CD4-positive, alpha-beta T cell (primary cell): ENCODE measurements around the gene TRMT44. TPM values are rescaled to one million over a fixed set of nuclear protein-coding genes. Genes with fewer than 3 reads are reported as not detected.

ENCODE experiments used
- ATAC-seq: fragments of 200-7000 bp; cut with Tn5 transposase; one replicate; pipeline ENCODE4 v1.10.0; 2022; ENCODE audit warnings: mild to moderate bottlenecking; ENCODE audit not compliant: poor library complexity
- CTCF ChIA-PET: fragments of 350-600 bp; sonication (Branson Sonifier 250); formaldehyde crosslinking; loops from one replicate; lab custom pipeline; 2021; ENCODE audit warnings: antibody characterized with exemption, inconsistent platforms; lab: Charles Lee
- POLR2A ChIA-PET: fragments of 350-600 bp; sonication (Branson Sonifier 250); formaldehyde crosslinking; loops from one replicate; lab custom pipeline; 2021; ENCODE audit warnings: antibody characterized with exemption, inconsistent platforms; lab: Charles Lee
- DNase-seq, 14 experiments: peaks; one replicate each; pipeline ENCODE4 v3.0.0-alpha.2; 2013 to 2020; ENCODE audit warnings: mixed read lengths in 2 of 14
- H3K27ac ChIP-seq, 2 donors: one replicate each; pipeline versions ENCODE4 v1.5.1 to v1.7.0; 2013; ENCODE audit warnings: low read length in 2 of 2, low read depth in 1 of 2, mild to moderate bottlenecking in 1 of 2
- H3K27me3 ChIP-seq, 2 experiments: 1 replicate in 1 of 2; 2 replicates in 1 of 2; pipeline versions ENCODE4 v1.6.1 to v1.7.0; 2013; ENCODE audit warnings: low read length in 2 of 2, control low read depth in 1 of 2, mild to moderate bottlenecking in 1 of 2, moderate library complexity in 1 of 2; ENCODE audit not compliant: insufficient read depth in 2 of 2, control insufficient read depth in 1 of 2
- H3K36me3 ChIP-seq: one replicate; pipeline ENCODE4 v1.6.1; 2013; ENCODE audit warnings: low read length, control low read depth; ENCODE audit not compliant: insufficient read depth
- H3K4me1 ChIP-seq: one replicate; pipeline ENCODE4 v1.6.1; 2013; ENCODE audit warnings: low read length, control low read depth; ENCODE audit not compliant: insufficient read depth
- H3K4me3 ChIP-seq: one replicate; pipeline ENCODE4 v1.5.1; 2013; ENCODE audit warnings: mild to moderate bottlenecking, low read length, moderate library complexity
- H3K9me3 ChIP-seq, 2 experiments: 1 replicate in 1 of 2; 2 replicates in 1 of 2; pipeline versions ENCODE4 v1.6.1 to v1.7.0; 2013; ENCODE audit warnings: low read length in 2 of 2, mild to moderate bottlenecking in 2 of 2, control low read depth in 1 of 2, moderate library complexity in 1 of 2; ENCODE audit not compliant: control insufficient read depth in 1 of 2, insufficient read depth in 1 of 2
- H3K27ac Mint-ChIP-seq: one replicate; pipeline ENCODE4 v1.8.0; 2020; ENCODE audit warnings: mixed read lengths
- H3K27me3 Mint-ChIP-seq: one replicate; pipeline ENCODE4 v1.8.0; 2021; ENCODE audit warnings: mixed read lengths
- H3K36me3 Mint-ChIP-seq: one replicate; pipeline ENCODE4 v1.8.0; 2021; ENCODE audit warnings: low read depth, mixed read lengths
- H3K4me1 Mint-ChIP-seq: one replicate; pipeline ENCODE4 v1.8.0; 2021; ENCODE audit warnings: low read depth, mixed read lengths
- H3K4me3 Mint-ChIP-seq: one replicate; pipeline ENCODE4 v1.8.0; 2020; ENCODE audit warnings: mild to moderate bottlenecking, mixed read lengths
- H3K9me3 Mint-ChIP-seq: one replicate; pipeline ENCODE4 v1.8.0; 2020; ENCODE audit warnings: mixed read lengths
- intact Hi-C, 2 experiments: fragments of 100-400 bp; cut with DNase I in 1 of 2; cut with micrococcal nuclease in 1 of 2; formaldehyde crosslinking; loops; one replicate each; pipeline versions ENCODE4 v1.15.1 to v1.9.0; 2023 to 2025; cut with DNase I, micrococcal nuclease
- total RNA-seq, 174 experiments: library from RNA in 2 of 174; stranded (reverse) in 2 of 174; gene quantifications; one replicate each; pipeline ENCODE4 v1.2.3 and lab custom pipeline; 2021 to 2026
- TF ChIP-seq, protein P1 (sequence below): fragments of 200-600 bp; IDR thresholded peaks from one replicate; pipeline ENCODE4 v1.8.0; 2022; ENCODE audit warnings: antibody characterized with exemption, mild to moderate bottlenecking

Gene TRMT44
- total RNA-seq, 2 experiments from 2014 or later = 25.6 to 29.2 TPM

DNA sequence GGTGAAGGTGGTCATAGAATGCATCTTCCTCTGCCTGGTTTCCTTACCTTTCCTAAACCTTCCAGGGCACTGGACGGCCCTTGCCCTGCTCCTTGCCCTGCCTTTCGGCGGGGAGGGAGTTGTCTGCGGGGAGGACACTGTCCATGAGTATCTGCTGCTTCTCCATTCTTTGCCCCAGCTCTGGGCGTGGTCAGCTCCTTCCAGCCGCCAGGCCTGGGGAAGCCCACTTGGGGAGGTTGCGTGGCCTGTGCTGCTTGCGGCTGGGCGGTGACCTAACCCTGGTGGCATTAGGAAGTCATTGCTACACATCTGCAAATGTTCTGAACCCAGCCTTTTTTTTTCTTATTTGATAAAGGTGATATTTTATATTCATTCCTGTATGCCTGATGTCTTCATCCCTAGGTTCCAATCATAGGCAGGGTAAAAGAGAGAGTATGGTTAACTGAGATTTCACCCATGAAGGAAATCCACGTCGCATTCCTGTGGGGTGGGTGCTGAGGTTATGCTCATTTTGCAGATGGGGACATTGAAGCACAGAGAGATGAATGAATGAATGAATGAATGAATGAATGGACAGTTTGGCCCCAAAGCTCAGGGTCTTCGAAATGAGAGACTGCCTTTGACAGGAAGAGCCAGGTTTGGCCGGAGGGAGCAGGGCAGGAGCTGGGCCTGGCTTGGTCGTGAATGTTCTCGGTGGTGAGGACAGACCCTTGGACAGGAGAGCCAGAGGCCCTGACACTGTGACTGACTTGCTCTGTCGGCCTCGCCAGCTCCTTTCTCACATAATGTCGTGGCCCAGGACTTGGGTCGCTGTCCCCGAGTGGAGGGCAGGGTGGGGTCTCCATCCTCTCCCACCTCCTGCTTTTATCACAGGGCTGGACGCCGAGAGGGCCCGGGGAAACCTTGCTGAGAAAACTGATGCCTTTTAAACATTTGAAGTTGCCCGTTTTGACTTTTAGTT lies 81.9 kb downstream of the TRMT44 start:
- no peaks in the 10 kb centered on the region for H3K4me1 Mint-ChIP-seq
- no peak for ATAC-seq
- no peak overlapping the region for H3K27ac ChIP-seq
- no peaks in the 10 kb centered on the region for H3K36me3 Mint-ChIP-seq
- TF ChIP-seq, protein P1, sequence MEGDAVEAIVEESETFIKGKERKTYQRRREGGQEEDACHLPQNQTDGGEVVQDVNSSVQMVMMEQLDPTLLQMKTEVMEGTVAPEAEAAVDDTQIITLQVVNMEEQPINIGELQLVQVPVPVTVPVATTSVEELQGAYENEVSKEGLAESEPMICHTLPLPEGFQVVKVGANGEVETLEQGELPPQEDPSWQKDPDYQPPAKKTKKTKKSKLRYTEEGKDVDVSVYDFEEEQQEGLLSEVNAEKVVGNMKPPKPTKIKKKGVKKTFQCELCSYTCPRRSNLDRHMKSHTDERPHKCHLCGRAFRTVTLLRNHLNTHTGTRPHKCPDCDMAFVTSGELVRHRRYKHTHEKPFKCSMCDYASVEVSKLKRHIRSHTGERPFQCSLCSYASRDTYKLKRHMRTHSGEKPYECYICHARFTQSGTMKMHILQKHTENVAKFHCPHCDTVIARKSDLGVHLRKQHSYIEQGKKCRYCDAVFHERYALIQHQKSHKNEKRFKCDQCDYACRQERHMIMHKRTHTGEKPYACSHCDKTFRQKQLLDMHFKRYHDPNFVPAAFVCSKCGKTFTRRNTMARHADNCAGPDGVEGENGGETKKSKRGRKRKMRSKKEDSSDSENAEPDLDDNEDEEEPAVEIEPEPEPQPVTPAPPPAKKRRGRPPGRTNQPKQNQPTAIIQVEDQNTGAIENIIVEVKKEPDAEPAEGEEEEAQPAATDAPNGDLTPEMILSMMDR = no peak
- no peak for DNase-seq
- no peak overlapping the region for H3K27ac Mint-ChIP-seq
- no peaks in the 10 kb centered on the region for H3K4me1 ChIP-seq
- intact Hi-C loops = no loop called here
- H3K9me3 Mint-ChIP-seq = no peaks in the 10 kb centered on the region
- H3K4me3 Mint-ChIP-seq = no peak overlapping the region
- H3K27me3 ChIP-seq = no peaks in the 10 kb centered on the region
- CTCF ChIA-PET = no interaction called here
- H3K9me3 ChIP-seq = peaks cover 3 to 22% of the 10 kb centered on the region in 2 experiments
- no peaks in the 10 kb centered on the region for H3K36me3 ChIP-seq
- no peak overlapping the region for H3K4me3 ChIP-seq
- H3K27me3 Mint-ChIP-seq = no peaks in the 10 kb centered on the region
- POLR2A ChIA-PET = no interaction called here

DNA sequence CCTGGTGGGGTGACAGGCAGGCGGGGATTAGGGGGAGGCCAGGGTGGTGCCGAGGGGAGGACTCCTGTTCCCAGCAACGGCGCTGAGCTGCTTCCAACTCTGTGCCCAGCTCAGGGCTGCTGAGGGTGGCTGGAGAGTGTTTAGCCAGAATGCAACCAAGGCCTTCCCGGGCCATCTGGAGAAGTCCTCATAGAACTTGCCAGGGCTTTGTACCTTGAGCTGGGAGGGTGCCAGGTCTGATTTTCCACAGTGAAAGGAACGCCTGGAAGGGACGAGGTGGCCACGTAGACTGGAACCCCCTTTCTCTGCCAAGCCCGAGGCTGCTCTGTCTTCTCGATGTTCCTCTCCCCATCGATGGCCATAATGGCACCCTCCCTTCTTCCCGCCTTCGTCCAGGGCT lies 82.6 kb downstream of the TRMT44 start:
- ATAC-seq (no peak), DNase-seq (no peak)
- no peaks in the 10 kb centered on the region for H3K36me3 Mint-ChIP-seq
- Histone ChIP-seq H3K27me3 (no peaks in the 10 kb centered on the region), H3K4me1 (no peaks in the 10 kb centered on the region), H3K36me3 (no peaks in the 10 kb centered on the region), H3K27ac (no peak overlapping the region), H3K4me3 (no peak overlapping the region), H3K9me3 (peaks cover 3 to 21% of the 10 kb centered on the region in 2 experiments)
- H3K9me3 Mint-ChIP-seq = no peaks in the 10 kb centered on the region
- H3K4me1 Mint-ChIP-seq = no peaks in the 10 kb centered on the region
- no peak overlapping the region for H3K4me3 Mint-ChIP-seq
- no peak overlapping the region for H3K27ac Mint-ChIP-seq
- intact Hi-C loops = no loop called here
- CTCF ChIA-PET = no interaction called here
- POLR2A ChIA-PET = no interaction called here
- TF ChIP-seq, protein P1 = no peak
- no peaks in the 10 kb centered on the region for H3K27me3 Mint-ChIP-seq

DNA sequence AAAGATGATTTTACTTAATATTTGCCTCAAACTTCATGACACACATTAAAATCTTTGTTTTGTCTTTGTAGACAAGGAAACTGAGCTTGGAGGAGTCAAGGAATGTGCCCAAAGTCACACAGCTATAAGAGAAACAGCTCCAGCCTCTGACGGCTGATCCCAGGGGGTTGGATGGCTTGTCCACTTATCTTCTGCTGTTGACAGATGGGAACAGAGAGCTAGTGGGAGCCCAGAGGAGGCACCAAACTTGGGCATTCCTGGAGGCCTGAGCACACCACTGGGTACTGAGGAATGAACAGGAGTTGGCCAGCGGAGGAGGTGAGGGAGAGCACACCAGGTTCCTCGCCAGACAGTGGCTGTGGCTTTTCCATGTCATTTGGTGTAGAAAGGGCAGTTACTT lies 83.2 kb downstream of the TRMT44 start:
- Mint-ChIP-seq H3K9me3 (no peaks in the 10 kb centered on the region), H3K4me1 (no peaks in the 10 kb centered on the region), H3K36me3 (no peaks in the 10 kb centered on the region), H3K27ac (no peak overlapping the region), H3K4me3 (no peak overlapping the region), H3K27me3 (no peaks in the 10 kb centered on the region)
- Histone ChIP-seq H3K9me3 (peaks cover 3 to 20% of the 10 kb centered on the region in 2 experiments), H3K36me3 (no peaks in the 10 kb centered on the region), H3K27ac (no peak overlapping the region), H3K27me3 (no peaks in the 10 kb centered on the region), H3K4me1 (no peaks in the 10 kb centered on the region), H3K4me3 (no peak overlapping the region)
- TF ChIP-seq, protein P1 = no peak
- DNase-seq (no peak), ATAC-seq (no peak)
- intact Hi-C loops = no loop called here
- ChIA-PET CTCF (no interaction called here), POLR2A (no interaction called here)
